Measurements from ENCODE around the gene MBOAT2. TPM values are rescaled to one million over a fixed set of nuclear protein-coding genes. Genes with fewer than 3 reads are reported as not detected.

Gene MBOAT2
- total RNA-seq, 3 donors from 2014 or later (not counting 1 experiment from before 2014, with no cell fraction given), result 2.9 to 18.4 (median 4.2) TPM

GRCh38 chr2:9021563-9022211 lies 18.2 kb upstream of the MBOAT2 start:
- H3K9me3 Mint-ChIP-seq, result no peaks in the 10 kb centered on the region
- H3K4me3 Mint-ChIP-seq, result no peak overlapping the region
- 88% methylated on average over 1 of the region's 1 CpG for whole genome bisulfite sequencing (ENCODE audit: insufficient coverage)
- H3K27me3 Mint-ChIP-seq (ENCODE audit: low read depth in 2 of 2), result peaks cover 6 to 45% of the 10 kb centered on the region in 2 donors
- DNase-seq (no peak), ATAC-seq (no peak)
- no peak overlapping the region for H3K27ac Mint-ChIP-seq
- H3K36me3 Mint-ChIP-seq, result no peaks in the 10 kb centered on the region
- intact Hi-C loops (cut with micrococcal nuclease), result no loop called here
- no peaks in the 10 kb centered on the region for H3K36me3 ChIP-seq (ENCODE audit: control insufficient read depth, insufficient read depth, low read length)
- H3K27ac ChIP-seq (ENCODE audit: low read length), result no peak overlapping the region
- peaks cover 7% of the 10 kb centered on the region for H3K27me3 ChIP-seq (ENCODE audit: control insufficient read depth, insufficient read depth, low read length)
- no peaks in the 10 kb centered on the region for H3K4me1 Mint-ChIP-seq
- TF ChIP-seq, protein P1, sequence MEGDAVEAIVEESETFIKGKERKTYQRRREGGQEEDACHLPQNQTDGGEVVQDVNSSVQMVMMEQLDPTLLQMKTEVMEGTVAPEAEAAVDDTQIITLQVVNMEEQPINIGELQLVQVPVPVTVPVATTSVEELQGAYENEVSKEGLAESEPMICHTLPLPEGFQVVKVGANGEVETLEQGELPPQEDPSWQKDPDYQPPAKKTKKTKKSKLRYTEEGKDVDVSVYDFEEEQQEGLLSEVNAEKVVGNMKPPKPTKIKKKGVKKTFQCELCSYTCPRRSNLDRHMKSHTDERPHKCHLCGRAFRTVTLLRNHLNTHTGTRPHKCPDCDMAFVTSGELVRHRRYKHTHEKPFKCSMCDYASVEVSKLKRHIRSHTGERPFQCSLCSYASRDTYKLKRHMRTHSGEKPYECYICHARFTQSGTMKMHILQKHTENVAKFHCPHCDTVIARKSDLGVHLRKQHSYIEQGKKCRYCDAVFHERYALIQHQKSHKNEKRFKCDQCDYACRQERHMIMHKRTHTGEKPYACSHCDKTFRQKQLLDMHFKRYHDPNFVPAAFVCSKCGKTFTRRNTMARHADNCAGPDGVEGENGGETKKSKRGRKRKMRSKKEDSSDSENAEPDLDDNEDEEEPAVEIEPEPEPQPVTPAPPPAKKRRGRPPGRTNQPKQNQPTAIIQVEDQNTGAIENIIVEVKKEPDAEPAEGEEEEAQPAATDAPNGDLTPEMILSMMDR (IDR thresholded peaks at IDR 0.05), result no peak
- no peak overlapping the region for H3K4me3 ChIP-seq (ENCODE audit: low read length)
- no peaks in the 10 kb centered on the region for H3K9me3 ChIP-seq (ENCODE audit: control insufficient read depth, insufficient read depth, low read length)
- H3K4me1 ChIP-seq (ENCODE audit: control insufficient read depth, insufficient read depth, low read length), result no peaks in the 10 kb centered on the region

GRCh38 chr2:9020267-9020666 lies 16.8 kb upstream of the MBOAT2 start:
- Mint-ChIP-seq H3K27me3 (ENCODE audit: low read depth in 2 of 2) (peaks cover 0 to 37% of the 10 kb centered on the region in 2 donors), H3K36me3 (no peaks in the 10 kb centered on the region), H3K4me3 (no peak overlapping the region), H3K27ac (no peak overlapping the region), H3K4me1 (no peaks in the 10 kb centered on the region), H3K9me3 (no peaks in the 10 kb centered on the region)
- no peaks in the 10 kb centered on the region for H3K4me1 ChIP-seq (ENCODE audit: control insufficient read depth, insufficient read depth, low read length)
- 67% methylated on average over 4 of the region's 5 CpGs for WGBS (ENCODE audit: insufficient coverage)
- intact Hi-C loops (cut with micrococcal nuclease), result no loop called here
- no peak overlapping the region for H3K27ac ChIP-seq (ENCODE audit: low read length)
- TF ChIP-seq, protein P1 (IDR thresholded peaks at IDR 0.05), result no peak
- no peaks in the 10 kb centered on the region for H3K9me3 ChIP-seq (ENCODE audit: control insufficient read depth, insufficient read depth, low read length)
- H3K4me3 ChIP-seq (ENCODE audit: low read length), result no peak overlapping the region
- H3K36me3 ChIP-seq (ENCODE audit: control insufficient read depth, insufficient read depth, low read length), result no peaks in the 10 kb centered on the region
- no peak for DNase-seq
- no peak for ATAC-seq
- H3K27me3 ChIP-seq (ENCODE audit: control insufficient read depth, insufficient read depth, low read length), result peaks cover 7% of the 10 kb centered on the region

DNA sequence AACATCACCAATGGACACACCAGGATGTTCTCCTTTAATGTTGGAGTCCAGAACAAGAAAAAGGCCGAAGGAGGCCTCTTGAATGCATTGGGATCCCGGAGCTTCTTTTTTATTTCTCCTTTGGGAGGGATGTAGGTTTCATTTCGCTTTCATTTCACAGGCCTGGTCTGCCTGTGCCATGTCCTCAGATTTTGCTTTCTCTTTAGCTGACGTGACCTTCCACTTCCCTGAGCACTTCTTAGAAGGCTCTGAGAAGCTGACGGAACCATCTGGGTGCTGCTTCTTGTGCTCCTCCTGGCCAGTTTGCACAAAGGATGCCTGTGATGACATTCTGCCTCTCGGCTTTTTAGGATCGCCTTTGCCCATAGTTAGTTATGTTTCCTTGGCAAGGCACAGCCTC lies 15.1 kb upstream of the MBOAT2 start:
- intact Hi-C loops (cut with micrococcal nuclease), result no loop called here
- Histone ChIP-seq H3K27me3 (ENCODE audit: control insufficient read depth, insufficient read depth, low read length) (peaks cover 7% of the 10 kb centered on the region), H3K9me3 (ENCODE audit: control insufficient read depth, insufficient read depth, low read length) (no peaks in the 10 kb centered on the region), H3K4me1 (ENCODE audit: control insufficient read depth, insufficient read depth, low read length) (no peaks in the 10 kb centered on the region), H3K27ac (ENCODE audit: low read length) (no peak overlapping the region), H3K36me3 (ENCODE audit: control insufficient read depth, insufficient read depth, low read length) (no peaks in the 10 kb centered on the region), H3K4me3 (ENCODE audit: low read length) (no peak overlapping the region)
- no peaks in the 10 kb centered on the region for H3K9me3 Mint-ChIP-seq
- TF ChIP-seq, protein P1 (IDR thresholded peaks at IDR 0.05), result no peak
- DNase-seq (no peak), ATAC-seq (no peak)
- no peak overlapping the region for H3K4me3 Mint-ChIP-seq
- H3K36me3 Mint-ChIP-seq, result no peaks in the 10 kb centered on the region
- 85% methylated on average over 7 of the region's 7 CpGs for WGBS (ENCODE audit: insufficient coverage)
- no peaks in the 10 kb centered on the region for H3K4me1 Mint-ChIP-seq
- no peak overlapping the region for H3K27ac Mint-ChIP-seq
- H3K27me3 Mint-ChIP-seq (ENCODE audit: low read depth in 2 of 2), result peaks cover 6 to 43% of the 10 kb centered on the region in 2 donors

DNA sequence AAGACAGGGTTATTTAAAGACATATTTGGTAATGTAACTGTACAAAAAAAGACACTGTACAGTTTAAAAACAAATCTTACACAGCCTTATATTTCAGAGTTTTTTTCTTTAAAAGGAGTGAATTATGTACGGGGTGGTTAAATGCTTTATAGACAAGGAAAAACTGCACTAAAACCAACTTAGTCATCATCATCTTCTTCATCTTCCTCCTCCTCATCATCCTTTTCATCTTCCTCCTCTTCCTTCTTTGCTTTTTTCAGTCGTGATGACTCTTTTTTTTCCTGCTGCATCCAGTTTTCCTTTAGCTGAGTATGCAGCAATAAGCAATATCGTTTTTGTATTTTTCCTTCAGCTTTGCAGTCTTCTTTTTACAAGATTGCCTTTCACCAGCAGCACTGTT lies 14.6 kb upstream of the MBOAT2 start:
- Mint-ChIP-seq H3K4me1 (no peaks in the 10 kb centered on the region), H3K4me3 (no peak overlapping the region), H3K36me3 (no peaks in the 10 kb centered on the region), H3K27ac (no peak overlapping the region), H3K9me3 (no peaks in the 10 kb centered on the region), H3K27me3 (ENCODE audit: low read depth in 2 of 2) (peaks cover 6 to 47% of the 10 kb centered on the region in 2 donors)
- intact Hi-C loops (cut with micrococcal nuclease), result no loop called here
- peaks cover 7% of the 10 kb centered on the region for H3K27me3 ChIP-seq (ENCODE audit: control insufficient read depth, insufficient read depth, low read length)
- ATAC-seq (no peak), DNase-seq (no peak)
- no peaks in the 10 kb centered on the region for H3K9me3 ChIP-seq (ENCODE audit: control insufficient read depth, insufficient read depth, low read length)
- H3K36me3 ChIP-seq (ENCODE audit: control insufficient read depth, insufficient read depth, low read length), result no peaks in the 10 kb centered on the region
- TF ChIP-seq, protein P1 (IDR thresholded peaks at IDR 0.05), result no peak
- no peaks in the 10 kb centered on the region for H3K4me1 ChIP-seq (ENCODE audit: control insufficient read depth, insufficient read depth, low read length)
- H3K4me3 ChIP-seq (ENCODE audit: low read length), result no peak overlapping the region
- WGBS (ENCODE audit: insufficient coverage), result 76% methylated on average over 2 of the region's 3 CpGs
- H3K27ac ChIP-seq (ENCODE audit: low read length), result no peak overlapping the region
